ENCODE results near the gene RABGGTA. TPM values are rescaled to one million over a fixed set of nuclear protein-coding genes. Genes with fewer than 3 reads are reported as not detected.
A peak's percentile ranks its signal among the peaks of the same experiment; 100 is the strongest.

RABGGTA gene
- total and polyA plus RNA-seq, 10 of the 15 experiments (the other 5 are each of a cell fraction or from before 2014, with no cell fraction given), result 19.1 to 75.6 (median 46.9) TPM

- intact Hi-C loops (cut with micrococcal nuclease; ENCODE audit: unreplicated experiment) (no loop called here), in situ Hi-C loops (cut with MboI) (no loop called here)
- POLR2A ChIA-PET, result interaction anchor here (0.6 to 10.9 kb wide), 2 partner anchors 23 to 98 kb away, joined by 3 to 171 read pairs; partner anchors contain the start of gene TINF2
- Histone ChIP-seq H3K27ac (ENCODE audit: control insufficient read depth, insufficient read depth) (no peak overlapping the region), H3K4me2 (ENCODE audit: control insufficient read depth, insufficient read depth) (no peak overlapping the region), H3K9me3 (replicated peaks; ENCODE audit: control insufficient read depth, insufficient read depth, low read length) (no peaks in the 10 kb centered on the region), H3K4me1 (ENCODE audit: control insufficient read depth, insufficient read depth, low read length) (peaks cover 10% of the 10 kb centered on the region), H2AFZ (ENCODE audit: control insufficient read depth, low read depth, low read length) (no peak overlapping the region), H3K4me3 (no peak overlapping the region), H3K79me2 (ENCODE audit: control insufficient read depth, insufficient read depth, low read length) (peaks cover 12% of the 10 kb centered on the region), H4K20me1 (ENCODE audit: control insufficient read depth, insufficient read depth) (no peaks in the 10 kb centered on the region), H3K27me3 (replicated peaks in 1 of 2; ENCODE audit: control insufficient read depth in 2 of 2, insufficient read depth in 2 of 2, low read length in 1 of 2) (no peaks in the 10 kb centered on the region), H3K9ac (ENCODE audit: control insufficient read depth, insufficient read depth, low read length) (no peak overlapping the region), H3K36me3 (ENCODE audit: control insufficient read depth in 2 of 2, insufficient read depth in 2 of 2, low read length in 1 of 2) (peaks cover 3 to 18% of the 10 kb centered on the region in 2 experiments; a peak in 3 of 4 replicates)
- RAD21 ChIA-PET (ENCODE audit: unreplicated experiment), result interaction anchor here (0.5 kb wide), 1 partner anchor 25 kb away, joined by 3 read pairs; no protein-coding TSS in a partner anchor
- DNase-seq (ENCODE audit: low read depth, low spot score) (no peak), FAIRE-seq (no peak), ATAC-seq (no peak)
- TF ChIP-seq BCL11A (IDR thresholded peaks at IDR 0.05; ENCODE audit: low read depth, low read length), result no peak
- TF ChIP-seq, protein P1, sequence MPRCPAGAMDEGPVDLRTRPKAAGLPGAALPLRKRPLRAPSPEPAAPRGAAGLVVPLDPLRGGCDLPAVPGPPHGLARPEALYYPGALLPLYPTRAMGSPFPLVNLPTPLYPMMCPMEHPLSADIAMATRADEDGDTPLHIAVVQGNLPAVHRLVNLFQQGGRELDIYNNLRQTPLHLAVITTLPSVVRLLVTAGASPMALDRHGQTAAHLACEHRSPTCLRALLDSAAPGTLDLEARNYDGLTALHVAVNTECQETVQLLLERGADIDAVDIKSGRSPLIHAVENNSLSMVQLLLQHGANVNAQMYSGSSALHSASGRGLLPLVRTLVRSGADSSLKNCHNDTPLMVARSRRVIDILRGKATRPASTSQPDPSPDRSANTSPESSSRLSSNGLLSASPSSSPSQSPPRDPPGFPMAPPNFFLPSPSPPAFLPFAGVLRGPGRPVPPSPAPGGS (IDR thresholded peaks at IDR 0.05; ENCODE audit: borderline replicate concordance, insufficient read depth, low read depth, low read length, poor library complexity, severe bottlenecking), result no peak
- TF ChIP-seq TCF3 (IDR thresholded peaks at IDR 0.05; ENCODE audit: borderline replicate concordance, insufficient read depth, low read depth, low read length), result no peak
- WGBS (ENCODE audit: insufficient coverage, insufficient replicate concordance, low lambda C conversion rate, missing lambda C conversion rate), result 89% methylated on average over 9 of the region's 9 CpGs
- no TSS peak for BruUV-seq (replicated peaks)
- SMC1A ChIA-PET (ENCODE audit: uncharacterized antibody, unreplicated experiment), result interaction anchor here (0.9 to 1.1 kb wide), 2 partner anchors 17 to 22 kb away, joined by 3 read pairs; no protein-coding TSS in a partner anchor
- CTCF ChIA-PET, result interaction anchor here (1.1 to 17.1 kb wide), 2 partner anchors 23 to 29 kb away, joined by 3 to 266 read pairs; partner anchors contain the start of gene TINF2
These were observed 3.2 kb downstream of the RABGGTA start for GRCh38 chr14:24268225-24268624.

DNA sequence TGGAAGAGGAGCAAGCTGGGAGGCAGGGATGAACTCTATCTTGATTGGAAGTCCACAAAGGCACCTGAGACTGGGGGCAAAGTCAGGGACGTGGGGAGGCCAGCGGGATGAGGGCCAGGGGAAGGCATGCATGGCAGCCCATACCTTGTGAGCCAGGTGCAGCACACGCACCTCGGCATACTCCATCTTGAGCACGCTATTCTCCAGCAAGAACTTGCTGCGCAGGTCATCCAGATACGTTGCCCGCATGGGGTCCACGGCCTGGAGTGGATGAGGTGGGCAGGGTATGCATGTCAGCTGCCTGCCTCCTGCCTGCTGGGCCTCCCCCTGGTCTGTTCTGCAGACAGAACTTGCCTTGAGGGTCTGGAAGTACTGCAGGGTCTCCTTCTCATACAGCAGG is 3.9 kb downstream of the RABGGTA start:
- no peak for DNase-seq (ENCODE audit: low read depth, low spot score)
- H3K4me1 ChIP-seq (ENCODE audit: control insufficient read depth, insufficient read depth, low read length), result peaks cover 3% of the 10 kb centered on the region
- no TSS peak for BruUV-seq (replicated peaks)
- no peaks in the 10 kb centered on the region for H4K20me1 ChIP-seq (ENCODE audit: control insufficient read depth, insufficient read depth)
- H3K4me2 ChIP-seq (ENCODE audit: control insufficient read depth, insufficient read depth), result no peak overlapping the region
- RAD21 ChIA-PET (ENCODE audit: unreplicated experiment), result no interaction called here
- intact Hi-C loops (cut with micrococcal nuclease; ENCODE audit: unreplicated experiment), result no loop called here
- no peaks in the 10 kb centered on the region for H3K9me3 ChIP-seq (replicated peaks; ENCODE audit: control insufficient read depth, insufficient read depth, low read length)
- TF ChIP-seq E4F1 (IDR thresholded peaks at IDR 0.05; ENCODE audit: borderline replicate concordance, partially characterized antibody) (no peak), POLR2A (IDR thresholded peaks at IDR 0.05; ENCODE audit: low read depth, low read length) (0 out of 2 replicates have a peak, but pooled peaks have one; percentile 26), PML (IDR thresholded peaks at IDR 0.05; ENCODE audit: low read length) (no peak), ZNF217 (IDR thresholded peaks at IDR 0.05) (no peak), NFYA (IDR thresholded peaks at IDR 0.05; ENCODE audit: borderline replicate concordance, low read depth, low read length) (no peak)
- no peak overlapping the region for H3K9ac ChIP-seq (ENCODE audit: control insufficient read depth, insufficient read depth, low read length)
- H3K27ac ChIP-seq (ENCODE audit: control insufficient read depth, insufficient read depth), result no peak overlapping the region
- no peak for FAIRE-seq
- no peaks in the 10 kb centered on the region for H3K27me3 ChIP-seq (replicated peaks in 1 of 2; ENCODE audit: control insufficient read depth in 2 of 2, insufficient read depth in 2 of 2, low read length in 1 of 2)
- in situ Hi-C loops (cut with MboI), result no loop called here
- POLR2A ChIA-PET, result interaction anchor here (10.9 kb wide), 1 partner anchor 22 kb away, joined by 171 read pairs; the partner anchor contains the start of gene TINF2
- H3K79me2 ChIP-seq (ENCODE audit: control insufficient read depth, insufficient read depth, low read length), result peaks cover 10% of the 10 kb centered on the region
- peaks cover 3 to 18% of the 10 kb centered on the region in 2 experiments; a peak in 3 of 4 replicates for H3K36me3 ChIP-seq (ENCODE audit: control insufficient read depth in 2 of 2, insufficient read depth in 2 of 2, low read length in 1 of 2)
- WGBS (ENCODE audit: insufficient coverage, insufficient replicate concordance, low lambda C conversion rate, missing lambda C conversion rate), result 97% methylated on average over 9 of the region's 9 CpGs
- no peak overlapping the region for H2AFZ ChIP-seq (ENCODE audit: control insufficient read depth, low read depth, low read length)
- ATAC-seq, result no peak
- H3K4me3 ChIP-seq, result no peak overlapping the region
- CTCF ChIA-PET, result interaction anchor here (1.1 kb wide), 1 partner anchor 30 kb away, joined by 3 read pairs; no protein-coding TSS in a partner anchor
- SMC1A ChIA-PET (ENCODE audit: uncharacterized antibody, unreplicated experiment), result interaction anchor here (0.9 to 1.1 kb wide), 2 partner anchors 16 to 23 kb away, joined by 3 read pairs; no protein-coding TSS in a partner anchor

All from GM12878 (cell line).